HT1080 (cell line): Measurements from ENCODE around the gene ATP13A1. TPM values are rescaled to one million over a fixed set of nuclear protein-coding genes. Genes with fewer than 3 reads are reported as not detected.

ENCODE experiments used
- small RNA-seq: library from RNA; depleted of rRNA; stranded (forward); fragments of <200 nt; gene quantifications from one replicate; pipeline ENCODE3, GENCODE V24; 2014
- total RNA-seq: library from RNA; depleted of rRNA; stranded (reverse); fragments of >200 nt; shearing (Covaris generic); gene quantifications from 2 replicates; pipeline ENCODE4 v1.2.3, GENCODE V29; 2014; rRNA removed

The ATP13A1 gene
- total RNA-seq, 1 experiment from 2014 or later, result 53.8 TPM

Small RNA genes within 50 kb of the gene (small RNA-seq; reads per million reads assigned to genes)
- gene AC011458.2, result not detected

Other genes starting within 250 kb of the ATP13A1 start
- 1.1 and 1.4 TPM in 2 replicates for gene TSSK6, start 148.1 kb downstream of the ATP13A1 start, total RNA-seq
- 142 and 227 TPM in 2 replicates for gene NDUFA13, start 147.5 kb downstream of the ATP13A1 start, total RNA-seq
- gene YJEFN3, start 134.8 kb downstream of the ATP13A1 start, total RNA-seq, result 0.90 and 1.6 TPM in 2 replicates
- gene CILP2, start 125.4 kb downstream of the ATP13A1 start, total RNA-seq, result 0.10 TPM in 1 of 2 replicates, not detected in the other
- not detected in 2 replicates for gene PBX4, start 45.0 kb downstream of the ATP13A1 start, total RNA-seq
- gene LPAR2, start 35.5 kb downstream of the ATP13A1 start, total RNA-seq, result 0.21 and 0.63 TPM in 2 replicates
- gene GMIP, start 20.0 kb downstream of the ATP13A1 start, total RNA-seq, result 3.0 and 3.6 TPM in 2 replicates
- gene ZNF101, start 5.2 kb upstream of the ATP13A1 start, total RNA-seq, result 9.4 and 11.6 TPM in 2 replicates
- gene ZNF14, start 69.4 kb upstream of the ATP13A1 start, total RNA-seq, result 0.74 and 1.8 TPM in 2 replicates
- gene ZNF506, start 158.1 kb upstream of the ATP13A1 start, total RNA-seq, result 1.8 and 2.0 TPM in 2 replicates
- gene ZNF253, start 202.2 kb upstream of the ATP13A1 start, total RNA-seq, result not detected in 2 replicates
- 0.05 and 0.10 TPM in 2 replicates for gene ZNF93, start 237.3 kb upstream of the ATP13A1 start, total RNA-seq